Activated CD8-positive, alpha-beta memory T cell treated with anti-CD3 and anti-CD28 coated beads, Interleukin-2, amount 10 ng/mL, durations not matched to agents 7 days and 5 days (primary cell): ENCODE measurements around the gene SNAPC2. TPM values are rescaled to one million over a fixed set of nuclear protein-coding genes. Genes with fewer than 3 reads are reported as not detected.

Source experiments
- ATAC-seq: fragments of 150-1000 bp; cut with Tn5 transposase; one replicate; pipeline ENCODE4 v1.10.0; 2021; ENCODE audit warnings: moderate library complexity
- CTCF ChIA-PET: fragments of 350-600 bp; sonication (Branson Sonifier 250); formaldehyde crosslinking; loops from one replicate; lab custom pipeline; 2021; ENCODE audit warnings: antibody characterized with exemption; lab: Charles Lee
- DNase-seq: peaks from one replicate; pipeline ENCODE4 v3.0.0-alpha.2; 2020
- H3K27ac Mint-ChIP-seq: one replicate; pipeline ENCODE4 v1.8.0; 2021; ENCODE audit warnings: mild to moderate bottlenecking, mixed read lengths
- H3K27me3 Mint-ChIP-seq: one replicate; pipeline ENCODE4 v1.8.0; 2021; ENCODE audit warnings: mixed read lengths
- H3K36me3 Mint-ChIP-seq: one replicate; pipeline ENCODE4 v1.8.0; 2021; ENCODE audit warnings: mild to moderate bottlenecking, mixed read lengths
- H3K4me1 Mint-ChIP-seq: one replicate; pipeline ENCODE4 v1.8.0; 2021; ENCODE audit warnings: mixed read lengths
- H3K4me3 Mint-ChIP-seq: one replicate; pipeline ENCODE4 v1.8.0; 2021; ENCODE audit warnings: mild to moderate bottlenecking, moderate library complexity, mixed read lengths
- H3K9me3 Mint-ChIP-seq: one replicate; pipeline ENCODE4 v1.8.0; 2022; ENCODE audit warnings: low read depth, mixed read lengths
- total RNA-seq, 2 experiments: library from RNA; stranded (reverse); gene quantifications; one replicate each; pipeline ENCODE4 v1.2.3, GENCODE V29; 2021

The SNAPC2 gene
- total RNA-seq, 2 experiments from 2014 or later: 18.0 to 24.0 TPM

GRCh38 chr19:7898967-7899366 is 21.2 kb upstream of the SNAPC2 start:
- Mint-ChIP-seq H3K4me1 (peaks cover 12% of the 10 kb centered on the region), H3K27ac (no peak overlapping the region), H3K27me3 (peaks cover 6% of the 10 kb centered on the region), H3K4me3 (no peak overlapping the region), H3K9me3 (no peaks in the 10 kb centered on the region), H3K36me3 (peaks cover 2% of the 10 kb centered on the region)
- CTCF ChIA-PET: interaction anchor here (0.8 to 1.8 kb wide), 6 partner anchors 16 to 219 kb away, joined by 3 to 5 read pairs (median 4); partner anchors contain the start of genes SNAPC2 and TRAPPC5
- no peak for DNase-seq
- ATAC-seq: no peak

- peaks cover 18% of the 10 kb centered on the region for H3K4me1 Mint-ChIP-seq
- H3K4me3 Mint-ChIP-seq: no peak overlapping the region
- peaks cover 6% of the 10 kb centered on the region for H3K36me3 Mint-ChIP-seq
- CTCF ChIA-PET: interaction anchor here (1.0 to 2.7 kb wide), 5 partner anchors 18 to 102 kb away, joined by 3 to 10 read pairs (median 3); partner anchors contain the start of genes SNAPC2 and TIMM44
- DNase-seq (no peak), ATAC-seq (no peak)
- no peak overlapping the region for H3K27ac Mint-ChIP-seq
- peaks cover 2% of the 10 kb centered on the region for H3K27me3 Mint-ChIP-seq
- H3K9me3 Mint-ChIP-seq: no peaks in the 10 kb centered on the region
Measured at GRCh38 chr19:7899751-7900378, 20.3 kb upstream of the SNAPC2 start.

- H3K4me1 Mint-ChIP-seq: peaks cover 22% of the 10 kb centered on the region
- no peak overlapping the region for H3K27ac Mint-ChIP-seq
- H3K36me3 Mint-ChIP-seq: peaks cover 8% of the 10 kb centered on the region
- no peak overlapping the region for H3K4me3 Mint-ChIP-seq
- peaks cover 2% of the 10 kb centered on the region for H3K27me3 Mint-ChIP-seq
- ATAC-seq (no peak), DNase-seq (no peak)
- no peaks in the 10 kb centered on the region for H3K9me3 Mint-ChIP-seq
- CTCF ChIA-PET: interaction anchor here (1.3 to 2.7 kb wide), 6 partner anchors 17 to 219 kb away, joined by 3 to 11 read pairs (median 5); partner anchors contain the start of genes SNAPC2, TIMM44 and TRAPPC5
Measured at GRCh38 chr19:7900401-7900870, 19.7 kb upstream of the SNAPC2 start.

GRCh38 chr19:7900931-7901330 is 19.2 kb upstream of the SNAPC2 start:
- DNase-seq (no peak), ATAC-seq (no peak)
- Mint-ChIP-seq H3K36me3 (peaks cover 8% of the 10 kb centered on the region), H3K27me3 (peaks cover 2% of the 10 kb centered on the region), H3K9me3 (no peaks in the 10 kb centered on the region), H3K27ac (no peak overlapping the region), H3K4me3 (no peak overlapping the region), H3K4me1 (peaks cover 26% of the 10 kb centered on the region)
- CTCF ChIA-PET: interaction anchor here (1.3 to 2.7 kb wide), 6 partner anchors 17 to 220 kb away, joined by 3 to 11 read pairs (median 5); partner anchors contain the start of genes SNAPC2, TIMM44 and TRAPPC5

GRCh38 chr19:7901337-7901736 is 18.8 kb upstream of the SNAPC2 start:
- H3K4me3 Mint-ChIP-seq: no peak overlapping the region
- DNase-seq: no peak
- peaks cover 26% of the 10 kb centered on the region for H3K4me1 Mint-ChIP-seq
- no peak overlapping the region for H3K27ac Mint-ChIP-seq
- no peak for ATAC-seq
- H3K9me3 Mint-ChIP-seq: no peaks in the 10 kb centered on the region
- H3K36me3 Mint-ChIP-seq: peaks cover 8% of the 10 kb centered on the region
- peaks cover 2% of the 10 kb centered on the region for H3K27me3 Mint-ChIP-seq
- CTCF ChIA-PET: interaction anchor here (1.3 to 2.7 kb wide), 5 partner anchors 16 to 220 kb away, joined by 3 to 11 read pairs (median 5); partner anchors contain the start of genes TIMM44 and TRAPPC5

- CTCF ChIA-PET: interaction anchor here (0.7 to 2.6 kb wide), 11 partner anchors 15 to 222 kb away, joined by 3 to 26 read pairs (median 6); partner anchors contain the start of genes SNAPC2 and TRAPPC5
- peaks cover 8% of the 10 kb centered on the region for H3K36me3 Mint-ChIP-seq
- peaks cover 26% of the 10 kb centered on the region for H3K4me1 Mint-ChIP-seq
- ATAC-seq (no peak), DNase-seq (no peak)
- H3K27me3 Mint-ChIP-seq: no peaks in the 10 kb centered on the region
- H3K27ac Mint-ChIP-seq: peak overlapping the region; percentile 83
- no peaks in the 10 kb centered on the region for H3K9me3 Mint-ChIP-seq
- peak overlapping the region; percentile 83 for H3K4me3 Mint-ChIP-seq
Measured at GRCh38 chr19:7902796-7903243, 17.3 kb upstream of the SNAPC2 start.

- H3K4me1 Mint-ChIP-seq: peaks cover 26% of the 10 kb centered on the region
- H3K4me3 Mint-ChIP-seq: peak within 1 kb of the TSS; percentile 86
- H3K9me3 Mint-ChIP-seq: no peaks in the 10 kb centered on the region
- DNase-seq (peak; percentile 100), ATAC-seq (peak; percentile 89)
- no peaks in the 10 kb centered on the region for H3K27me3 Mint-ChIP-seq
- peak within 1 kb of the TSS; percentile 91 for H3K27ac Mint-ChIP-seq
- peaks cover 8% of the 10 kb centered on the region for H3K36me3 Mint-ChIP-seq
- CTCF ChIA-PET: interaction anchor here (0.7 to 2.6 kb wide), 16 partner anchors 15 to 381 kb away, joined by 3 to 26 read pairs (median 4); partner anchors contain the start of genes CTXN1, MCOLN1, SNAPC2 and TIMM44
Measured at GRCh38 chr19:7903244-7904073, 16.7 kb upstream of the SNAPC2 start, which contains the start of gene MAP2K7. Gene MAP2K7, plus strand, starts transcription at chr19:7903877. Its CDS starts 68 bp downstream, at chr19:7903945.

GRCh38 chr19:7904074-7905020 is 15.8 kb upstream of the SNAPC2 start:
- peak; percentile 58 for ATAC-seq
- Mint-ChIP-seq H3K27ac (peak overlapping the region; percentile 91), H3K27me3 (no peaks in the 10 kb centered on the region), H3K9me3 (no peaks in the 10 kb centered on the region), H3K4me3 (peak overlapping the region; percentile 86), H3K36me3 (peaks cover 8% of the 10 kb centered on the region), H3K4me1 (peaks cover 26% of the 10 kb centered on the region)
- DNase-seq: peak; percentile 85
- CTCF ChIA-PET: interaction anchor here (0.7 to 1.6 kb wide), 15 partner anchors 14 to 382 kb away, joined by 3 to 26 read pairs (median 4); partner anchors contain the start of genes CTXN1, MCOLN1, SNAPC2 and TIMM44

GRCh38 chr19:7905268-7905667 is 14.9 kb upstream of the SNAPC2 start:
- CTCF ChIA-PET: no interaction called here
- Mint-ChIP-seq H3K27me3 (no peaks in the 10 kb centered on the region), H3K4me3 (peak overlapping the region; percentile 86), H3K9me3 (no peaks in the 10 kb centered on the region), H3K27ac (peak overlapping the region; percentile 91), H3K36me3 (peaks cover 8% of the 10 kb centered on the region), H3K4me1 (peaks cover 26% of the 10 kb centered on the region)
- ATAC-seq (no peak), DNase-seq (no peak)

GRCh38 chr19:7905859-7906258 is 14.3 kb upstream of the SNAPC2 start:
- peaks cover 26% of the 10 kb centered on the region for H3K4me1 Mint-ChIP-seq
- CTCF ChIA-PET: no interaction called here
- ATAC-seq: no peak
- H3K27me3 Mint-ChIP-seq: no peaks in the 10 kb centered on the region
- peak overlapping the region; percentile 86 for H3K4me3 Mint-ChIP-seq
- H3K27ac Mint-ChIP-seq: no peak overlapping the region
- no peak for DNase-seq
- peaks cover 11% of the 10 kb centered on the region for H3K36me3 Mint-ChIP-seq
- no peaks in the 10 kb centered on the region for H3K9me3 Mint-ChIP-seq

GRCh38 chr19:7907122-7907521 is 13.0 kb upstream of the SNAPC2 start:
- H3K27ac Mint-ChIP-seq: no peak overlapping the region
- H3K36me3 Mint-ChIP-seq: peaks cover 15% of the 10 kb centered on the region
- H3K27me3 Mint-ChIP-seq: no peaks in the 10 kb centered on the region
- CTCF ChIA-PET: no interaction called here
- DNase-seq (no peak), ATAC-seq (no peak)
- H3K9me3 Mint-ChIP-seq: no peaks in the 10 kb centered on the region
- H3K4me1 Mint-ChIP-seq: peaks cover 26% of the 10 kb centered on the region
- no peak overlapping the region for H3K4me3 Mint-ChIP-seq

GRCh38 chr19:7907544-7907943 is 12.6 kb upstream of the SNAPC2 start:
- Mint-ChIP-seq H3K9me3 (no peaks in the 10 kb centered on the region), H3K4me3 (no peak overlapping the region), H3K27ac (no peak overlapping the region), H3K36me3 (peaks cover 15% of the 10 kb centered on the region), H3K27me3 (no peaks in the 10 kb centered on the region), H3K4me1 (peaks cover 24% of the 10 kb centered on the region)
- ATAC-seq (no peak), DNase-seq (no peak)
- CTCF ChIA-PET: interaction anchor here (1.3 kb wide), 1 partner anchor 9 kb away, joined by 4 read pairs; no protein-coding TSS in a partner anchor
